Measurements from ENCODE around the gene AMPH. TPM values are rescaled to one million over a fixed set of nuclear protein-coding genes. Genes with fewer than 3 reads are reported as not detected.

The AMPH gene
- total RNA-seq, 4 donors from 2014 or later = 0.18 to 12.4 (median 2.5) TPM

DNA sequence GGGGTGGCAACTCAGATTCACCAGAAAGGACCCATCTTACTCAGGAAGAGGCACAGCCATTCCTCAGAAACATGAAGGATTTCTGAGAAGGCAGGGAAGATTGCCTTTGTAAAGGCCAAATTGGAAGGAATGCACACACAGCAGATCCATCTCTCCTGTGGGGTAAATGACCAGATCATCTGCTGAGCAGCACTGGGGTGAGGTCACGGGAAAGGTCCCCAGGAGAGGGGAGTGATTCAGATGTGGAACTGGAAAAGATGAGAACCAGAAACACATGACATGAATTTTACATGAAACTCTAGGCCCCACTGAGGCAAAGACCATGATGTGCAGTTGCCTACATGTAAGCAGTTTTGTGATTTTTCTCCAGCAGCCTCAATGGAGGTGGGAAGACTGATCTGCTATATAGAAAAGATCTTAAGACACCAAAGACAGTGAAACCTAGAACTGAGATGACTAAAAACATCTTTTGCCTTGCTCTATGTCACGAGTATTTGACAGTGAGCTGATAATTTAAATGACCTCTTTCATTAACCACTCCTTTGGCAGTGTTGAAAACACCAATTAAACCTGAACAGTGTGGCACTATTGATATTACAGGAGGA, 91.6 kb downstream of the AMPH start:
- Histone ChIP-seq H3K27ac (no peak overlapping the region), H3K9me3 (no peaks in the 10 kb centered on the region), H3K27me3 (no peaks in the 10 kb centered on the region), H3K36me3 (no peaks in the 10 kb centered on the region), H3K4me1 (no peaks in the 10 kb centered on the region), H3K4me3 (no peak overlapping the region)
- TF ChIP-seq, protein P1, sequence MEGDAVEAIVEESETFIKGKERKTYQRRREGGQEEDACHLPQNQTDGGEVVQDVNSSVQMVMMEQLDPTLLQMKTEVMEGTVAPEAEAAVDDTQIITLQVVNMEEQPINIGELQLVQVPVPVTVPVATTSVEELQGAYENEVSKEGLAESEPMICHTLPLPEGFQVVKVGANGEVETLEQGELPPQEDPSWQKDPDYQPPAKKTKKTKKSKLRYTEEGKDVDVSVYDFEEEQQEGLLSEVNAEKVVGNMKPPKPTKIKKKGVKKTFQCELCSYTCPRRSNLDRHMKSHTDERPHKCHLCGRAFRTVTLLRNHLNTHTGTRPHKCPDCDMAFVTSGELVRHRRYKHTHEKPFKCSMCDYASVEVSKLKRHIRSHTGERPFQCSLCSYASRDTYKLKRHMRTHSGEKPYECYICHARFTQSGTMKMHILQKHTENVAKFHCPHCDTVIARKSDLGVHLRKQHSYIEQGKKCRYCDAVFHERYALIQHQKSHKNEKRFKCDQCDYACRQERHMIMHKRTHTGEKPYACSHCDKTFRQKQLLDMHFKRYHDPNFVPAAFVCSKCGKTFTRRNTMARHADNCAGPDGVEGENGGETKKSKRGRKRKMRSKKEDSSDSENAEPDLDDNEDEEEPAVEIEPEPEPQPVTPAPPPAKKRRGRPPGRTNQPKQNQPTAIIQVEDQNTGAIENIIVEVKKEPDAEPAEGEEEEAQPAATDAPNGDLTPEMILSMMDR (IDR thresholded peaks at IDR 0.05) = no peak
- no peak for TF ChIP-seq POLR2A (IDR thresholded peaks at IDR 0.05)
- no peak for DNase-seq

DNA sequence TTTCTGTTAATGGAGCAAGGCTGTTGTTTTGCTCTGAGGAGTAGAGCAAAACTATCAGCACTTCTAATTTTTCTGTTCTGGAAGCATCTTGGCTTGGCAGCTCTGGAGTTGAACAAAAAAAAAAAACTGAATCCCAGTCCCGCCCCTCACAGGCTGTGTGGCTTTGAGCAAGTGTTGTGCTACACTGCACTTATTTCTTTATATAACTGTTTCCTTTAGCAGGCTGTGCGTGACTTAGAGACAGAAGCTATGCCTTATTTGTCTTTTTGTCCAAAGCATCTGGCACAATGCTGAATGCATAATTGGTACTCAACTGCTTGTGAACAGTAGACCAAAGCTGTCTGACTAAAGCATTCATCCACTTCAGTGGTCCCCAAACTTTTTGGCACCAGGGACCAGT, 96.1 kb downstream of the AMPH start:
- Histone ChIP-seq H3K4me1 (no peaks in the 10 kb centered on the region), H3K36me3 (no peaks in the 10 kb centered on the region), H3K9me3 (no peaks in the 10 kb centered on the region), H3K4me3 (no peak overlapping the region), H3K27me3 (no peaks in the 10 kb centered on the region), H3K27ac (no peak overlapping the region)
- DNase-seq = no peak
- TF ChIP-seq, protein P1 (IDR thresholded peaks at IDR 0.05) = no peak
- TF ChIP-seq POLR2A (IDR thresholded peaks at IDR 0.05) = no peak

DNA sequence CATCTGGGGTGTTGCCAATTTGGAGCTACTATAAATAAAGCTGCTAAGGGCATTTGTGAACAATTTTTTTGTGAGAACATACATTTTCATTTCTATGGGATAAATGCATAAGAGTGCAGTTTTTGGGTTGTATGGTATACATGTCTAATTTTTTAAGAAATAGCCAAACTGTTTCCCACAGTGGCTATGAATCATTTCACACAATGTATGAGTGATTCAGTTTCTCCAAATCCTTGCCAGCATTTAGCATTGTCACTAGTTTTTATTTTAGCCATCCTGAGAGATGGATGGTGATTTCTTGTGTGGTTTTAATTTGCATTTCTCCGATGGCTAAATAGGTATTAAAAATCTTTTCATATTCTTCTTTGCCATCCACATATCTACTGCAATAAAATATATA, 105.3 kb downstream of the AMPH start:
- Histone ChIP-seq H3K27me3 (no peaks in the 10 kb centered on the region), H3K4me3 (no peak overlapping the region), H3K4me1 (no peaks in the 10 kb centered on the region), H3K36me3 (no peaks in the 10 kb centered on the region), H3K27ac (no peak overlapping the region), H3K9me3 (no peaks in the 10 kb centered on the region)
- TF ChIP-seq, protein P1 (IDR thresholded peaks at IDR 0.05) = no peak
- no peak for TF ChIP-seq POLR2A (IDR thresholded peaks at IDR 0.05)
- no peak for DNase-seq

DNA sequence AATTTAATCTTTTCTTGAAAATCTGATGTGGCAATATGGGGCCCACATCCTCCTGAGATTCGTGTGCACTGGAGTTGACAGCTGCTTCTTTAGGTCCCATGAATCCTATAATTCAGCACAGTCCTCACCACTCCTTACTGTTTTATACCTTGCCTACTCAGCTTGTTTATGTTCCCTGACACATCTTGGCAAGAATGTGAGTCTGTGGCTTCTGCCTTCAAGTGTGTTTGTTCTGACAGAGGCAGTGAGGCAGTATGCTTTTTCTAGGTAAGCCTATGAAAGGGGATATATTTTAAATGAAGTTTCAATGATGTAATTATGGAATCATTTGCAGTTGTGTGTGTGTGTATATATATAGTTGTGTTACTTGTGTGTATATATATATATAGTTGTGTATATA, 106.4 kb downstream of the AMPH start:
- Histone ChIP-seq H3K27me3 (no peaks in the 10 kb centered on the region), H3K4me3 (no peak overlapping the region), H3K4me1 (no peaks in the 10 kb centered on the region), H3K36me3 (no peaks in the 10 kb centered on the region), H3K9me3 (no peaks in the 10 kb centered on the region), H3K27ac (no peak overlapping the region)
- DNase-seq = no peak
- TF ChIP-seq POLR2A (IDR thresholded peaks at IDR 0.05) = no peak
- TF ChIP-seq, protein P1 (IDR thresholded peaks at IDR 0.05) = no peak

DNA sequence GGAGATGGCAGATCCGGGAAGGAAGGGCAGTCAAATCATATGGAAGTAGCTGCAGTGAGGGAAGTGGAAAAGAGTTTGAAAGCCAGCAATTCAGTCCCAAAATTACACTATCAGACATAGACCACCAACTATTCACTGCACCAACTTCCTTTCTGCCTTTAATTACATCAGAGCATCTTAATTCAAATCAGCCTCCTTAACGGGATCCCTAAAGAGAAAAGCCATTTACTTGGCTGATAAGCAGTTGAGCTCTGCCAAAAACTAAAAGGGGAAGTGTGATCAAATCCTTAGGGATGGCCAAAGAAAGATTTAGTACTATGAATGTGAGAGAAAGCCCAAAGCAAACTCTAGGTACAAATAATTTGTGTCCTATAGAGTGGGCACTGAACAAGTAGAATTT, 110.4 kb downstream of the AMPH start:
- Histone ChIP-seq H3K4me3 (no peak overlapping the region), H3K36me3 (no peaks in the 10 kb centered on the region), H3K4me1 (no peaks in the 10 kb centered on the region), H3K27me3 (no peaks in the 10 kb centered on the region), H3K9me3 (peaks cover 0 to 7% (median 0%) of the 10 kb centered on the region in 4 donors), H3K27ac (no peak overlapping the region)
- no peak for DNase-seq
- no peak for TF ChIP-seq POLR2A (IDR thresholded peaks at IDR 0.05)
- TF ChIP-seq, protein P1 (IDR thresholded peaks at IDR 0.05) = no peak

DNA sequence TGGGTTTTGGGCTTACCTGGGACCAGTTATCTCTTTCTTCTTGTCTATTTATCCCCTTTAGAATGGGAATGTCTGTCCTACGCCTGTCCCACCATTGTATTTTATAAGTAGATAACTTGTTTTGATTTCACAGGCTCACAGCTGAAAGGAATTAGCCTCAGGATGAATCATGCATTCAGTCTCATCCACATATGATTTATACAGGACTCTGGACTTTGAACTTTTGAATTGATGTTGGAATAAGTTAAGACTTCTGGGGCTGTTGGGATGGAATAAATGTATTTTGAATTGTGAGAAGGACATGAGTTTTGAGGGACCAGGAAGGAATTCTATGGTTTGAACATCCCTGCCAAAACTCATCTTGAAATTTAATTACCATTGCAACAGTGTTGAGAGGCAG, 112.6 kb downstream of the AMPH start:
- no peaks in the 10 kb centered on the region for H3K27me3 ChIP-seq

More for the DNA sequence above, 112.6 kb downstream of the AMPH start:
- Histone ChIP-seq H3K27ac (no peak overlapping the region), H3K4me1 (no peaks in the 10 kb centered on the region), H3K4me3 (no peak overlapping the region), H3K36me3 (no peaks in the 10 kb centered on the region), H3K9me3 (peaks cover 0 to 8% (median 0%) of the 10 kb centered on the region in 4 donors)
- TF ChIP-seq, protein P1 (IDR thresholded peaks at IDR 0.05) = no peak
- no peak for TF ChIP-seq POLR2A (IDR thresholded peaks at IDR 0.05)
- no peak for DNase-seq
